Activated CD4-positive, alpha-beta T cell treated with anti-CD3 and anti-CD28 coated beads for 24 hours (primary cell): ENCODE results near the gene SMC5.
"Not testable (repeated sequence)": the region's sequence is repeated elsewhere in the genome, so short reads cannot be mapped to it uniquely, and the experiment has no call there.

Experiments used
- DNase-seq, 2 donors: peaks; one replicate each; pipeline ENCODE4 v3.0.0-alpha.2; 2020; ENCODE audit warnings: low read depth in 2 of 2

SMC5 gene

GRCh38 chr9:70363760-70364159 lies 105.0 kb downstream of the SMC5 start:
- no peak for DNase-seq

GRCh38 chr9:70367305-70367930 lies 108.6 kb downstream of the SMC5 start:
- DNase-seq = no peak

- DNase-seq = no peak
Observed at GRCh38 chr9:70374962-70375618, 116.3 kb downstream of the SMC5 start.

GRCh38 chr9:70382046-70382708 lies 123.4 kb downstream of the SMC5 start:
- no peak for DNase-seq

GRCh38 chr9:70382709-70383605 lies 124.2 kb downstream of the SMC5 start:
- no peak for DNase-seq

- DNase-seq = no peak
Observed at GRCh38 chr9:70385426-70385825, 126.6 kb downstream of the SMC5 start.

- no peak for DNase-seq
Observed at GRCh38 chr9:70387663-70388062, 128.9 kb downstream of the SMC5 start.

- no peak for DNase-seq
Observed at GRCh38 chr9:70389188-70389587, 130.4 kb downstream of the SMC5 start.

GRCh38 chr9:70389621-70390266 lies 131.0 kb downstream of the SMC5 start:
- DNase-seq = no peak

GRCh38 chr9:70390933-70391341 lies 132.2 kb downstream of the SMC5 start:
- no peak for DNase-seq

- no peak for DNase-seq
Observed at GRCh38 chr9:70392189-70392588, 133.4 kb downstream of the SMC5 start.

- DNase-seq = no peak
Observed at GRCh38 chr9:70392850-70393249, 134.1 kb downstream of the SMC5 start.

GRCh38 chr9:70395652-70396051 lies 136.9 kb downstream of the SMC5 start:
- no peak for DNase-seq

GRCh38 chr9:70398145-70398556 lies 139.4 kb downstream of the SMC5 start:
- no peak for DNase-seq

- DNase-seq = no peak
Observed at GRCh38 chr9:70399141-70399540, 140.4 kb downstream of the SMC5 start.

- no peak for DNase-seq
Observed at GRCh38 chr9:70400107-70400892, 141.5 kb downstream of the SMC5 start.

GRCh38 chr9:70401241-70401640 lies 142.5 kb downstream of the SMC5 start:
- not testable (repeated sequence) for DNase-seq

GRCh38 chr9:70402213-70402612 lies 143.4 kb downstream of the SMC5 start:
- DNase-seq = no peak

- no peak for DNase-seq
Observed at GRCh38 chr9:70403166-70403565, 144.4 kb downstream of the SMC5 start.

GRCh38 chr9:70403618-70404025 lies 144.8 kb downstream of the SMC5 start:
- DNase-seq = no peak

GRCh38 chr9:70404261-70404660 lies 145.5 kb downstream of the SMC5 start:
- no peak for DNase-seq
